ENCODE results near the gene MRGPRX2.

MRGPRX2 gene

GRCh38 chr11:19102521-19102900, 42.0 kb upstream of the MRGPRX2 start:
- no peaks in the 10 kb centered on the region for H3K4me1 ChIP-seq (ENCODE audit: low read depth, poor library complexity, severe bottlenecking)
- no peak overlapping the region for H3K27ac ChIP-seq
- H3K4me3 ChIP-seq (IDR thresholded peaks at IDR 0.05; ENCODE audit: insufficient read depth, low read depth, low read length), result no peak overlapping the region
- no peaks in the 10 kb centered on the region for H3K36me3 ChIP-seq (ENCODE audit: insufficient read depth)
- no peak overlapping the region for H3K9ac ChIP-seq
- no peak overlapping the region for H2AFZ ChIP-seq (ENCODE audit: low read depth)
- no peak overlapping the region for H3K4me2 ChIP-seq
- H4K20me1 ChIP-seq (ENCODE audit: insufficient read depth), result no peaks in the 10 kb centered on the region
- no peaks in the 10 kb centered on the region for H3K27me3 ChIP-seq (ENCODE audit: insufficient read depth, low read depth)
- no peak for TF ChIP-seq CTCF (conservative IDR thresholded peaks at IDR 0.05; ENCODE audit: low read depth, low read length)
- no peaks in the 10 kb centered on the region for H3K79me2 ChIP-seq (ENCODE audit: insufficient read depth, low read depth)

- Histone ChIP-seq H2AFZ (ENCODE audit: low read depth) (no peak overlapping the region), H4K20me1 (ENCODE audit: insufficient read depth) (no peaks in the 10 kb centered on the region), H3K4me1 (ENCODE audit: low read depth, poor library complexity, severe bottlenecking) (no peaks in the 10 kb centered on the region), H3K4me3 (IDR thresholded peaks at IDR 0.05; ENCODE audit: insufficient read depth, low read depth, low read length) (no peak overlapping the region), H3K79me2 (ENCODE audit: insufficient read depth, low read depth) (no peaks in the 10 kb centered on the region), H3K36me3 (ENCODE audit: insufficient read depth) (no peaks in the 10 kb centered on the region), H3K4me2 (no peak overlapping the region), H3K27me3 (ENCODE audit: insufficient read depth, low read depth) (no peaks in the 10 kb centered on the region), H3K9ac (no peak overlapping the region), H3K27ac (no peak overlapping the region)
- TF ChIP-seq CTCF (conservative IDR thresholded peaks at IDR 0.05; ENCODE audit: low read depth, low read length), result no peak
Measured at GRCh38 chr11:19101796-19102520, 41.4 kb upstream of the MRGPRX2 start.

GRCh38 chr11:19100885-19101284, 40.4 kb upstream of the MRGPRX2 start:
- no peaks in the 10 kb centered on the region for H3K79me2 ChIP-seq (ENCODE audit: insufficient read depth, low read depth)
- H3K9ac ChIP-seq, result no peak overlapping the region
- no peaks in the 10 kb centered on the region for H3K36me3 ChIP-seq (ENCODE audit: insufficient read depth)
- no peak overlapping the region for H3K4me3 ChIP-seq (IDR thresholded peaks at IDR 0.05; ENCODE audit: insufficient read depth, low read depth, low read length)
- TF ChIP-seq CTCF (conservative IDR thresholded peaks at IDR 0.05; ENCODE audit: low read depth, low read length), result no peak
- no peaks in the 10 kb centered on the region for H3K27me3 ChIP-seq (ENCODE audit: insufficient read depth, low read depth)
- H2AFZ ChIP-seq (ENCODE audit: low read depth), result no peak overlapping the region
- no peaks in the 10 kb centered on the region for H3K4me1 ChIP-seq (ENCODE audit: low read depth, poor library complexity, severe bottlenecking)
- no peaks in the 10 kb centered on the region for H4K20me1 ChIP-seq (ENCODE audit: insufficient read depth)
- no peak overlapping the region for H3K27ac ChIP-seq
- no peak overlapping the region for H3K4me2 ChIP-seq

- Histone ChIP-seq H4K20me1 (ENCODE audit: insufficient read depth) (no peaks in the 10 kb centered on the region), H3K9ac (no peak overlapping the region), H2AFZ (ENCODE audit: low read depth) (no peak overlapping the region), H3K27ac (no peak overlapping the region), H3K36me3 (ENCODE audit: insufficient read depth) (no peaks in the 10 kb centered on the region), H3K79me2 (ENCODE audit: insufficient read depth, low read depth) (no peaks in the 10 kb centered on the region), H3K4me3 (IDR thresholded peaks at IDR 0.05; ENCODE audit: insufficient read depth, low read depth, low read length) (no peak overlapping the region), H3K27me3 (ENCODE audit: insufficient read depth, low read depth) (no peaks in the 10 kb centered on the region), H3K4me1 (ENCODE audit: low read depth, poor library complexity, severe bottlenecking) (no peaks in the 10 kb centered on the region), H3K4me2 (no peak overlapping the region)
- no peak for TF ChIP-seq CTCF (conservative IDR thresholded peaks at IDR 0.05; ENCODE audit: low read depth, low read length)
Measured at GRCh38 chr11:19099093-19099492, 38.6 kb upstream of the MRGPRX2 start.

Measured in KMS-11 (cell line).